Osteocyte (in vitro differentiated cells): Measurements from ENCODE around the gene ZGRF1. TPM values are rescaled to one million over a fixed set of nuclear protein-coding genes. Genes with fewer than 3 reads are reported as not detected.

Experiments used
- DNase-seq: peaks from one replicate; pipeline ENCODE4 v3.0.0; 2021; ENCODE audit warnings: mixed read lengths; ENCODE audit not compliant: unreplicated experiment; ENCODE audit errors: extremely low spot score
- H3K27ac Mint-ChIP-seq: one replicate; pipeline ENCODE4 v1.8.0; 2021; ENCODE audit warnings: mild to moderate bottlenecking, mixed read lengths; ENCODE audit not compliant: unreplicated experiment
- H3K27me3 Mint-ChIP-seq: one replicate; pipeline ENCODE4 v1.8.0; 2021; ENCODE audit warnings: mixed read lengths; ENCODE audit not compliant: unreplicated experiment
- H3K36me3 Mint-ChIP-seq: one replicate; pipeline ENCODE4 v1.8.0; 2021; ENCODE audit warnings: mixed read lengths; ENCODE audit not compliant: unreplicated experiment
- H3K4me1 Mint-ChIP-seq: one replicate; pipeline ENCODE4 v1.8.0; 2021; ENCODE audit warnings: mixed read lengths; ENCODE audit not compliant: unreplicated experiment
- H3K4me3 Mint-ChIP-seq: one replicate; pipeline ENCODE4 v1.8.0; 2021; ENCODE audit warnings: mild to moderate bottlenecking, moderate library complexity, mixed read lengths; ENCODE audit not compliant: unreplicated experiment
- H3K9me3 Mint-ChIP-seq: one replicate; pipeline ENCODE4 v1.8.0; 2021; ENCODE audit warnings: mixed read lengths; ENCODE audit not compliant: unreplicated experiment
- total RNA-seq: library from RNA; stranded (reverse); gene quantifications from 2 replicates; pipeline ENCODE4 v1.2.1, GENCODE V29; 2021
- TF ChIP-seq, protein P1 (sequence below): fragments of 200-600 bp; sonication (generic); IDR thresholded peaks from 2 replicates; pipeline ENCODE4 v1.5.0; 2021; ENCODE audit warnings: antibody characterized with exemption, mild to moderate bottlenecking, moderate library complexity

ZGRF1 gene
- total RNA-seq, 1 donor from 2014 or later, result 5.6 TPM

DNA sequence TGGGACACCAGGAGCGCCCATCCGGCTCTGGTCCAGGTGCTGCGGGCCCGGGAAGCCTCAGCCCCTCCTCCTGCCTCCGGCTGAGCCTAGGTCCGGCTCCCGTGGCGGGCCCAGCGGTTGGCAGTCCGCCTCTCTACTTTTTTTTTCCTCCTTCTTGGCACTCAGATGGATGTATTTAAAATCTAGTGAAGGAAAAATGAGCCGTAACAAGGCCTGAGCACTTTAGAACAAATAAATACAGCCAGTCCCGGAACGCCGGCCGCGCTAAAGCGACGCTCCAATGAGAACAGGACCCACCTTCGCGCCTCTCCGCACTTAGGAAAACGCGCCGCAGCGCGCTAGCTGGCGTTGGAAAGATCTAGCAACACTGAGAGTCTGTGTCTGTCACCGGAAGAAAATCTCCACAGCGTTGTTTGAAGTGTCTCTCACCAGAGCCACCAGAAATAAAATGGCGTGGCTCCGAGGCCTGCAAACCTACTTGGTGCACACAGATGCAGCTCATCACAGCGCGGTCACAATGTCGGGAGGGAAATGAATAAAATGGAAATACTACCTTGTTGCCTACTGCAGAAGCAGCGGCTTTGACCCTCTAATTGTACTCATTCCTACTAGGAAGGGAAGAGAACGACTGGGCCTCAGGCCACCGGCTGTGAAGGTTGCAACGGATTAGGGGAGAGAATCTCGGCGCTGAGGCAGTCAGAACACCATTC, 125.5 kb downstream of the ZGRF1 start:
- no peak for DNase-seq
- Mint-ChIP-seq H3K27me3 (peaks cover 86% of the 10 kb centered on the region), H3K4me1 (peaks cover 36% of the 10 kb centered on the region), H3K36me3 (peaks cover 4% of the 10 kb centered on the region), H3K4me3 (peak overlapping the region; percentile 61), H3K9me3 (no peaks in the 10 kb centered on the region), H3K27ac (no peak overlapping the region)
- TF ChIP-seq, protein P1, sequence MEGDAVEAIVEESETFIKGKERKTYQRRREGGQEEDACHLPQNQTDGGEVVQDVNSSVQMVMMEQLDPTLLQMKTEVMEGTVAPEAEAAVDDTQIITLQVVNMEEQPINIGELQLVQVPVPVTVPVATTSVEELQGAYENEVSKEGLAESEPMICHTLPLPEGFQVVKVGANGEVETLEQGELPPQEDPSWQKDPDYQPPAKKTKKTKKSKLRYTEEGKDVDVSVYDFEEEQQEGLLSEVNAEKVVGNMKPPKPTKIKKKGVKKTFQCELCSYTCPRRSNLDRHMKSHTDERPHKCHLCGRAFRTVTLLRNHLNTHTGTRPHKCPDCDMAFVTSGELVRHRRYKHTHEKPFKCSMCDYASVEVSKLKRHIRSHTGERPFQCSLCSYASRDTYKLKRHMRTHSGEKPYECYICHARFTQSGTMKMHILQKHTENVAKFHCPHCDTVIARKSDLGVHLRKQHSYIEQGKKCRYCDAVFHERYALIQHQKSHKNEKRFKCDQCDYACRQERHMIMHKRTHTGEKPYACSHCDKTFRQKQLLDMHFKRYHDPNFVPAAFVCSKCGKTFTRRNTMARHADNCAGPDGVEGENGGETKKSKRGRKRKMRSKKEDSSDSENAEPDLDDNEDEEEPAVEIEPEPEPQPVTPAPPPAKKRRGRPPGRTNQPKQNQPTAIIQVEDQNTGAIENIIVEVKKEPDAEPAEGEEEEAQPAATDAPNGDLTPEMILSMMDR, result no peak

- H3K27ac Mint-ChIP-seq, result no peak overlapping the region
- peak overlapping the region; percentile 62 for H3K4me3 Mint-ChIP-seq
- TF ChIP-seq, protein P1, result no peak
- peaks cover 4% of the 10 kb centered on the region for H3K36me3 Mint-ChIP-seq
- no peak for DNase-seq
- H3K27me3 Mint-ChIP-seq, result peaks cover 87% of the 10 kb centered on the region
- H3K9me3 Mint-ChIP-seq, result no peaks in the 10 kb centered on the region
- H3K4me1 Mint-ChIP-seq, result peaks cover 33% of the 10 kb centered on the region
Observed at GRCh38 chr4:112510291-112511092, 126.2 kb downstream of the ZGRF1 start.

DNA sequence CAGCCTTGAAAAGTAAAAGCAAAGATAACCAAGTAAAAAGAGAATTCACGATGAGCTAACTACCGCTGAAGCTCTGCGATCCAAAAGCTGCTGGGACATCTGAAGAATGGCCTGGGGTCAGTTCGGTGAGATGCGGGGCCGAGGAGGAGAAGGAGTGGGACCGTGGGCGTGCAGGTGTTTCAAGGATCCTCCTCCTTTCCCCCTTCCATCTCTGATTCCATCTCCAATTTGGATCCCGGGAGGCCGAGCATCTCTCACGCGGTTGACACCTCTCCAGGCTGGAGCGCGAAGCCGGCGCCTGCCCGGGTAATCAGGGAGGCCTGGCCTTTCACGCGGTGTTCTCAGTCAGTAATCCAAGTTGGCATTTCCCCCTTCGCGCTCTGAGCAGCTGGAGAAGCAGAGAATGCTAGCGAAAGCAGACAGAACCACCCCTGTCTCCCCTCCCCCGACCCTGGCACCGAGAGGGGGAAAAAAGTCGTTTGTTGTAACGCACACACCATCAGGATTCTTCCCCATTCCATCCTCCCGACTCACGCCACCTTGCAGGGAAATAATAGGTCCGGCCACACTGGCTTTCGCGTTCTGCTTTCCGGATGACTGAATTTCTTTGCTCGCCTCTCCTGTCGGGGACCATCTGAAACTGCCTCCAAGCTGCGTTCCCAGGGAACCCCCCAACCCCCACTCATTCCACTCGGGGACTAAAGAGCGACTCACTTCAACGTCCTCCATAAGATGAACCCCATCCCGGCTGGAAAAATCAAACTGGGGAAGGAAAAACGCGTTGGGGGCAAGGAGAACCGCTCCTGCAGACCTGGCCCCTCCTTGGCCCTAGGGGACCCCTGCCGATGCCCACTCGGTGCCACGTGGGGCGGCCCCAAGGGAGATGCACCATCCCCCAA, 127.2 kb downstream of the ZGRF1 start:
- Mint-ChIP-seq H3K27ac (no peak overlapping the region), H3K9me3 (no peaks in the 10 kb centered on the region), H3K27me3 (peaks cover 88% of the 10 kb centered on the region), H3K4me3 (peak overlapping the region; percentile 63), H3K4me1 (peaks cover 27% of the 10 kb centered on the region), H3K36me3 (peaks cover 4% of the 10 kb centered on the region)
- no peak for DNase-seq
- TF ChIP-seq, protein P1, result no peak

DNA sequence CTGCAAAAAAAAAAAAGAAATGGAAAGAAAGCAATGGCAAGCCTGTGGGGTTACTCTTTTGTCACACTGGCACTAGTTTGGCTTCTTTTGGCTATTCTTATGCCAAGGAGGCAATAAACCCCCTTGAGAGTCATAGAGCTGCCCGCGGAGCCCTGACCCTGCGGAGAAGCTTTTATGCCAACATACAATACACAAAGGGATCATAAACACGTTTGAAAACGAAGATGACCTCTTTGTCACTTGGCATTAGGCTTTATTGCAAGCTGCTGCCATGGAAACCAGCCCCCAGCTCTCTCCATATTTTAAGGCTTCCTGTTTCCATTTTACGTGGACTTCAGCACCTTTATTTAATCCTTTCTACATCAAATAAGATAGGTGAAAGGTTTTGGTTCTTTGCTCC, 128.4 kb downstream of the ZGRF1 start:
- Mint-ChIP-seq H3K27ac (no peak overlapping the region), H3K9me3 (no peaks in the 10 kb centered on the region), H3K4me3 (no peak overlapping the region), H3K27me3 (peaks cover 87% of the 10 kb centered on the region), H3K36me3 (peaks cover 4% of the 10 kb centered on the region), H3K4me1 (peaks cover 23% of the 10 kb centered on the region)
- TF ChIP-seq, protein P1, result no peak
- DNase-seq, result no peak
